Activated T-cell treated with anti-CD3 and anti-CD28 coated beads, Interleukin-2, amount 50 U/mL, for 4 hours (primary cell): ENCODE results near the gene CENPI. TPM values are rescaled to one million over a fixed set of nuclear protein-coding genes. Genes with fewer than 3 reads are reported as not detected.

Source experiments
- ATAC-seq, 2 donors: fragments of 200-7000 bp; cut with Tn5 transposase; one replicate each; pipeline ENCODE4 v1.10.0; 2021
- DNase-seq: peaks from one replicate; pipeline ENCODE4 v3.0.0-alpha.2; 2020
- H3K27me3 Mint-ChIP-seq: one replicate; pipeline ENCODE4 v1.8.0; 2021; ENCODE audit warnings: low read depth, mixed read lengths
- H3K36me3 Mint-ChIP-seq: one replicate; pipeline ENCODE4 v1.8.0; 2022; ENCODE audit warnings: mixed read lengths; ENCODE audit not compliant: insufficient read depth
- H3K4me1 Mint-ChIP-seq: one replicate; pipeline ENCODE4 v1.8.0; 2021; ENCODE audit warnings: low read depth, mixed read lengths
- H3K4me3 Mint-ChIP-seq: one replicate; pipeline ENCODE4 v1.8.0; 2021; ENCODE audit warnings: mild to moderate bottlenecking, moderate library complexity, mixed read lengths
- H3K9me3 Mint-ChIP-seq: one replicate; pipeline ENCODE4 v1.8.0; 2021; ENCODE audit warnings: mixed read lengths
- total RNA-seq, 3 donors: library from RNA; stranded (reverse); gene quantifications; one replicate each; pipeline ENCODE4 v1.2.1, GENCODE V29; 2021

CENPI gene
- total RNA-seq, 3 donors from 2014 or later: 2.8 to 3.3 (median 3.0) TPM

- H3K4me3 Mint-ChIP-seq: no peak overlapping the region
- H3K9me3 Mint-ChIP-seq: no peaks in the 10 kb centered on the region
- H3K36me3 Mint-ChIP-seq: peaks cover 4% of the 10 kb centered on the region
- H3K4me1 Mint-ChIP-seq: no peaks in the 10 kb centered on the region
- ATAC-seq: no peak
- no peaks in the 10 kb centered on the region for H3K27me3 Mint-ChIP-seq
- DNase-seq: no peak
Observed at GRCh38 chrX:101117701-101118100, 19.7 kb downstream of the CENPI start.

DNA sequence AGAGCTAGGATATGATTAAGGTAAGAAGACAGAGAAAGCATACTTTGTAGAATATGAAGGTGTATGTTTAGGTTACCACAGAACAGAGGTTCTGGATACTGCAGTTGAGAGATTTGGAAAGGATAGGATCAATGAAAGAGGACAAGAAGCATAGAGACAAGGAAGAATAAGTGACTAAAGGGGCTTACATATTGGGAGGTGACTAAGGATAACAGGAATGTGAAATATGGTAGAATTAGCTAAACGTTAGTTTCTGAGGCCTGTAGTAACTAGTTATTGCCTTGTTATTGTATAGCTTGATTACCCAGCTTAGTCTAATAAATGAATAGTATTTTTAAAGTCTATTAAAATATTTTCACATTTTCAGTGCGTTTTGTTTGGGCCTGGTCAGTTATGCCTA, 38.2 kb downstream of the CENPI start:
- no peak for ATAC-seq
- Mint-ChIP-seq H3K27me3 (no peaks in the 10 kb centered on the region), H3K4me1 (no peaks in the 10 kb centered on the region), H3K9me3 (no peaks in the 10 kb centered on the region), H3K36me3 (no peaks in the 10 kb centered on the region), H3K4me3 (no peak overlapping the region)
- no peak for DNase-seq

Other genes starting within 250 kb of the CENPI start
- gene NOX1, start 223.8 kb upstream of the CENPI start, total RNA-seq: not detected
- under 1 TPM; 0.08 to 0.16 (median 0.14) TPM for gene XKRX, start 169.3 kb upstream of the CENPI start, total RNA-seq
- gene ARL13A, start 128.5 kb upstream of the CENPI start, total RNA-seq: not detected
- gene TRMT2B, start 46.1 kb upstream of the CENPI start, total RNA-seq: 10 to 100 TPM; 15.4 to 17.0 (median 15.5) TPM
- gene TMEM35A, start 19.3 kb upstream of the CENPI start, total RNA-seq: not detected
- gene DRP2, start 121.6 kb downstream of the CENPI start, total RNA-seq: under 1 TPM; 0.30 to 0.66 (median 0.42) TPM
- under 1 TPM; 0.13 to 0.22 (median 0.15) TPM for gene TAF7L, start 193.1 kb downstream of the CENPI start, total RNA-seq